ENCODE data around the gene GPATCH1.

GRCh38 chr19:33090179-33090578 is 9.2 kb downstream of the GPATCH1 start:
- no peak for TF ChIP-seq CTCF (conservative IDR thresholded peaks at IDR 0.05; ENCODE audit: low read length)
- TF ChIP-seq EZH2phosphoT487 (IDR thresholded peaks at IDR 0.05; ENCODE audit: borderline replicate concordance, low read depth, low read length), result no peak

Data from OCI-LY7 (cell line).